Suppressor macrophage treated with lipopolysaccharide for 1 hour (primary cell): Measurements from ENCODE around the gene LRRC17.
A peak's percentile ranks its signal among the peaks of the same experiment; 100 is the strongest.

Source experiments
- DNase-seq, 3 donors: peaks; one replicate each; pipeline ENCODE4 v3.0.0-alpha.2; 2020 to 2022

LRRC17 gene, protein sequence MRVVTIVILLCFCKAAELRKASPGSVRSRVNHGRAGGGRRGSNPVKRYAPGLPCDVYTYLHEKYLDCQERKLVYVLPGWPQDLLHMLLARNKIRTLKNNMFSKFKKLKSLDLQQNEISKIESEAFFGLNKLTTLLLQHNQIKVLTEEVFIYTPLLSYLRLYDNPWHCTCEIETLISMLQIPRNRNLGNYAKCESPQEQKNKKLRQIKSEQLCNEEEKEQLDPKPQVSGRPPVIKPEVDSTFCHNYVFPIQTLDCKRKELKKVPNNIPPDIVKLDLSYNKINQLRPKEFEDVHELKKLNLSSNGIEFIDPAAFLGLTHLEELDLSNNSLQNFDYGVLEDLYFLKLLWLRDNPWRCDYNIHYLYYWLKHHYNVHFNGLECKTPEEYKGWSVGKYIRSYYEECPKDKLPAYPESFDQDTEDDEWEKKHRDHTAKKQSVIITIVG

DNA sequence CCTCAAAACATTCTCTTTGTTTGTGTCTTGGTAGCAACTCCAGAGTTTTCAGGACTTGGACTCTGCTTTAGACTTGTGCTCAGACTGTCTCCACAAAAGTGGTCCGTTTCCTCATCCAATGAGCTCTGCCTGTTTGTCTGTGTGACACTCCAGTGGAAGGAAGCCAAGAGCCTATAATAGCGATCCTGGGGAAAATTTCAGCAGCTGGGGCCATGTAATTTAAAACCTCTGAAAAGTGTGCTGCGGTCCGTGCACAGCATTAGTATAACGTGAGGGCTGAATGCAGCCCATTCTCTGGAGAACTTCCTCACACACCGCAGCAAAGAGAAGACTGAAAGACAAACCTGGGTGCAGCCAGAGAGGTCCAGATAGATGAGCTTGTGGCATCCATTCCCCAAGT lies at the start of gene LRRC17:
Gene LRRC17, plus strand, starts transcription at position 259 of the 400 bp plus-strand sequence. CDS start 20,914 bp downstream, outside the sequence.
- no peak for DNase-seq

DNA sequence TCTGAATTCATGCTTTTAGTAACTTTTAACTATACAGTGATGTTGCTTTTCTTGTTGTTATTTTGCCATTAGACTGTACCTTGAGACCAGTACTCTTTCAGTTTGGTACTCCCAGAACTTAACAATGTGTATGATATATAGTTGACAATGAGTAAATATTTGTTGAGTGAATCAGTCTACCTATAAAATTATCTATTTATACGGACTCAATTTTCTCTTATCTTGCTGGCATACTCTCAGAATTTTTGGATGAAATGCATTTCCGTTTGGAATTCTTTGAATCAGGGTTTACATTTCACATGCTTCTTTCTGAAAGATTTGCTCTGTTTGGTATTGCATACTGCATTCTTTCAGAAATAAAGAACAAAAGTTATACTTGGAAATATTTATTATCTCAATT lies 47.8 kb upstream of the LRRC17 start:
- no peak for DNase-seq

- no peak for DNase-seq
These were observed 46.1 kb upstream of the LRRC17 start for GRCh38 chr7:102866535-102867215.

- DNase-seq, result no peak
These were observed 43.6 kb upstream of the LRRC17 start for GRCh38 chr7:102869195-102869594.

- peak in 2 of 3 donors; percentile 42 to 44 for DNase-seq
These were observed 40.3 kb upstream of the LRRC17 start for GRCh38 chr7:102872460-102872859.

DNA sequence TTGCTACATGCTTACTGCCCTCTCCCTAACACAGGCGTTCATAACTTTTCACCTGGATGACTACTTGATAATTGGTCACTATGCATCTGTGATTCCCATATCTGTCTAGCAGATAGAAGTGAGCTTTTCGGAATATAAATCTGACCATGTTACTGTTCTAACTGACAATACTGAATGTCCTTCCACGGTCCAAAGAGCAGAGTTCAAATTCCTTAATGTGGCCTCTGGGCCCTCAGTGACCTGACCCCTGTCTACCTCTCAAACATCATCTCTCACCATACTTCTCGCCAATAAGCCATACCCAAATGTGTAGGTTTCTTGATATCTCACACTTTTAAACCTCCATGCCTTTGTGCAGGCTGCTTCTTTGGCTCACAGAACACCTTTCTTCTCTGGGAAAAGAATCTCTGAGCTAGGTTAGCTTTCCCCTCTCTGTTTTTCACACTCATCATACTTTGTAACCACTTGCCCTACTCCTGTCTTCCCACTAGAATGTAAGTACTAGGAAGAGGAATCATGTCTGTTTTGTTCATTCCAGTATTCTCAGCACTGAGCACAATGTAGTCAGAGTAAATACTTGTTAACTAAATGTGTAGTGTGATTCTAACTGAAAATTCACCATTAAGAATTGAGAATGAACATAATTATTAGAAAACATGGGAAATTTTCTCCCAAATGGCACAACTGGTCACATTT lies 39.2 kb upstream of the LRRC17 start:
- no peak for DNase-seq

DNA sequence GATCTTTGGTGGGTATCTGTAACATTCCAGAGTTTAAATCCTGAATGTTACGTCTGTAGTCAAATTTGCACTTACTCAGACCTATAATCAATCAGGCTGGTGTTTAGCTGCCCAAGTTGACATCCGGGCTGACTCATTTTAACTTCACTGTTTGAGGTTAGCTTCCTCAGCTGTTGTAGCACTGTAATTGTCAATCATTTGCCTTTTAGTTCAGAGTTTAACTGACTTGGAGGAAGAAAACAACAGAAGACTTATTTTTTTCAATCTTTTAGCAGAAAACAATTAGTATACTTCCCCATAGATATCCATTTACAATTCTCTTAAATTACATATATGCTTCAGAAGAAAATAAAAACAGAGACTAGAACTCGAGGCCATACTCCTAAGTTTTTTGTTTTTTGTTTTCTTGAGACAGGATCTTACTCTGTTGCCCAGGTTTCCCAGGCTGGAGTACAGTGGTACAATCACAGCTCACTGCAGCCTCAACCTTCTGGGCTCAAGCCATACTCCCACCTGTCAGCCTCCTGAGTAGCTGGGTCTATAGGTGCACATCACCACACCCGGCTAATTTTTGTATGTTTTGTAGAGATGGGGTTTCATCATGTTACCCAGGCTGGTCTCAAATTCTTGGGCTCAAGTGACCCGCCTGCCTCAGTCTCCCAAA lies 38.5 kb upstream of the LRRC17 start:
- DNase-seq, result peak; percentile 50 to 72 (median 71)

GRCh38 chr7:102874966-102875365 lies 37.8 kb upstream of the LRRC17 start:
- no peak for DNase-seq

- DNase-seq, result peak; percentile 87 to 93 (median 90)
These were observed 37.0 kb upstream of the LRRC17 start for GRCh38 chr7:102875700-102876295.

DNA sequence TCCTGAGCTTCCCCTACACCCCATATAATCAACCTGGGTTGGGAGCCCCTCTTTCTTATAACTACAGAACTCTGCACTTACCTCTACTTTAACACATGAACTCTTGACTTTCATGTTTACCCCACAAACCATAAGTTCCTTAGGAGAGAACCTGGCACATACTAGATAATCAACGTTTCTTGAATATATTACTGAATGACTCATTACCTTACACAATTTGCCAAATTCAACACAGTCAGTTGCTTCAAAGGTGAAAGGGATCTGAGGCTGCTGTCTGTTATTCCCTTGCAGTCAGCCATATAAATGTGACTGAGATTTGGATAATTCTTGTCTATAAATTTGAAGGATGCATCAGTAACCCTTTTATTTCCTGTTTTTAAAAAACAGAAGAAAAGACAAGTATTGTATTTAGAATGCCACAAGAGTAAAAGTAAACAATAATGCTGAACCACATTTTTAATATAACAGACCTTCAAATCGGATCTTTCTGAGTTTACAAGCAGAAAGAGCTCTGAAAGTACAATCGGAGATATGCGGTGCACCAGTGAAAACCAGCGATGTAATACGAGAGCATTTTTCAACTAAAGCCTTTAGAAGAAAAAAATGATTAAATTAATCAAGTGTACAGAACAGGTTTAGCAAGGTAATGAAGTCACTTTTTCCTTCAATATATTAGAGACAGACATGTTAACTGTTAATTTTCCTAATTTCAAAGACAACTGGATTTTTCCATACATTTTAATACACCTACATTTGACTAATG lies 29.5 kb upstream of the LRRC17 start:
- DNase-seq, result no peak

- DNase-seq, result no peak
These were observed 24.1 kb upstream of the LRRC17 start for GRCh38 chr7:102888561-102889233.

DNA sequence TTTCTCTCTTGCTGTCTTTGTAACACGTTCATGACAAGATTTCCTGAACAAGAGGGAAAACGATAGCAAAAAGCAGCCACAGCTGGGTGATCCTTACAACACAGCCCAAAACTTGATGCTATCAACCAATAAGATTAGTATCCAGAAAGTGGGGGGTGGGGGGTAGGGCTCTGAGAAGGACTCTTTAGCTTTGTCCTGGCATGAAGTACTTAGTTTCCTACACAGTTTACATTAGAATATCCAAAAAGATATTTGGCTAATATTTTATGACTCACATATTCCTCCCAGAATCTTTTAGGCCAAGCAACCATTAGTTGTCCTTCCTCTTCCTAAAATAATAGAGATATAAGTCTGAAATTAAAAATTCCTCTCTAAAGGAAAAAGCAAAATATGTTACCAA lies 22.9 kb upstream of the LRRC17 start:
- DNase-seq, result peak in 1 of 3 donors; percentile 37

- peak; percentile 64 to 79 (median 78) for DNase-seq
These were observed 22.4 kb upstream of the LRRC17 start for GRCh38 chr7:102890292-102890970.

DNA sequence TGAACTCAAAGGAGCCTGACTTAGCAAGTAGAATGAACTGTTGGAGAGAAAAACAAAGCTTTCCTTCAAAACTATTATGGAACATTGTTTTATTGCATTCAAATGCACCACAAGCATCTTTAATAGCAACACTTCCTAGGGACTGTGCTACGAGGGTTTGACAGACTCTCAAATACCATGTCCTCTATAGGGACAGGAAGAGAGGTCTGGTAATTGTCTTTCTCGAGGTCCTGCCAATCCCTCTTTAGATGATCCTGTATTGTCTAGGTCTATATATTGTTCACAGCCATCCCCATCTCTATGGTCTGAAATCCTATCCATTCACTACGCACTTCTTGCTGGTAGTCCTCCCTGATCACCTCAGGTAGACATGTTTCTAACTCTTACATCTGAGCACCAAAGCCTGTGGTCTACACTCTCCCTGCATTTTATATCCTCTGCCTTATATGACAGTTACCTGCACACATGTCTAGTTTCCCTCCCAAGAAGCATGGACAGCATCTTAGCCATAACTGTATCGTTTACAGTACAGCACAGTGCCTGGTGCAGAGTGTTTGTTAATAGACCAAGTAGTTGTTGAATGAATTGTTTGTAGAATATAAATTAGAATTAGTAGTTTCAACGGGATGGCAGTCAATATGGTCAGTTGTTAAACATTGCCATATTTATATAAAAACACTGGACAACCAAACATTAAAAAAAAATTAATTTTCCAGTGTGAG lies 21.7 kb upstream of the LRRC17 start:
- no peak for DNase-seq

GRCh38 chr7:102891693-102892261 lies 21.0 kb upstream of the LRRC17 start:
- peak; percentile 37 to 57 (median 52) for DNase-seq

GRCh38 chr7:102892631-102893278 lies 20.0 kb upstream of the LRRC17 start:
- peak in 2 of 3 donors; percentile 57 for DNase-seq

- no peak for DNase-seq
These were observed 17.2 kb upstream of the LRRC17 start for GRCh38 chr7:102895602-102896001.

DNA sequence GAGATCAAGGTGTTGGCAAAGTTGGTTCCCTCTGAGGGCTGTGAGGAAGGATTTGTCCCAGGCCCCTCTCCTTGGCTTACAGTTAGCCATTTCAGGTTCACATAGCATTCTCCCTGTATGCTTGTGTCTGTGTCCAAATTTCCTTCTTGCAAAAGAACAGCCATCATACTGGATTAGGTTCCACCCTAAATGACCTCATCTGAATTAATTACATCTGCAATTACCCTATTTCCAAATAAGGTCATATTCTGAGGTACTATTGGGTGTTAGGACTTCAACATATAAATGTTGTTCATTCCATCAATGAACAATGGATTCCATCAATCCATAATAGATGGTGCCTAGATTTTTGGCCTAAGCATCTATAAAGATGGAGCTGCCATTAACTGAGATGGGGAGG lies 16.2 kb upstream of the LRRC17 start:
- no peak for DNase-seq

DNA sequence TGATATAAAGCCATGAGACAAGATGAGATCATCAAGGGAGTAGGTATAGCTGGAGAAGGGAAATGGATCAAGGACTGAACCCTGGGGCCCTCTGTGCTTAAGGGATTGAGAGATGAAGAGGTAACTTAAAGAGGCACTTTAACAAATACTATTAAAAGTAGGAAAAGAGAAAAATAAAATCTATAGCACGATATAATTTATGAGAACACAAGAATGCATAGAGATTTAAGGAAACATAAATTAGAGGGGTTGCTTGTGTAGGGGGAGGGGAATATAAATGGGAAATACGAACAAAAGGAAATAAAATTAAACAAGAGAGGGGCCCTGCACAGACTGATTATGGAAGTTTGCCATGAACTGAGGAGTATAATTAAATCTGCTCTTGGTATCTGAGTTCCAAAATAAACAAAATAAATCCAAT lies 15.6 kb upstream of the LRRC17 start:
- DNase-seq, result no peak
